HFF-Myc (cell line): ENCODE measurements around the gene THBD.

Experiments used
- DNase-seq: peaks from one replicate; pipeline ENCODE4 v3.0.0-alpha.2; 2011; ENCODE audit warnings: low read depth; ENCODE audit errors: extremely low read depth
- H3K4me3 ChIP-seq: replicated peaks from 2 replicates; pipeline ENCODE4 v1.5.1; 2011; ENCODE audit warnings: low read depth, mild to moderate bottlenecking, control low read depth, low read length
- CTCF ChIP-seq: IDR thresholded peaks from 2 replicates; pipeline ENCODE4 v1.5.1; 2012; ENCODE audit warnings: mild to moderate bottlenecking, low read depth, low read length, control low read depth; ENCODE audit errors: missing control alignments

Gene THBD

GRCh38 chr20:23019403-23019802 lies 30.1 kb downstream of the THBD start:
- DNase-seq: no peak
- TF ChIP-seq CTCF: no peak
- no peak overlapping the region for H3K4me3 ChIP-seq

GRCh38 chr20:23018941-23019340 lies 30.5 kb downstream of the THBD start:
- no peak for DNase-seq
- no peak for TF ChIP-seq CTCF
- no peak overlapping the region for H3K4me3 ChIP-seq

- TF ChIP-seq CTCF: no peak
- H3K4me3 ChIP-seq: no peak overlapping the region
- no peak for DNase-seq
Observed at GRCh38 chr20:23018432-23018831, 31.0 kb downstream of the THBD start.

- H3K4me3 ChIP-seq: no peak overlapping the region
- DNase-seq: no peak
- no peak for TF ChIP-seq CTCF
Observed at GRCh38 chr20:23017516-23017915, 32.0 kb downstream of the THBD start.

GRCh38 chr20:23013429-23013828 lies 36.0 kb downstream of the THBD start:
- H3K4me3 ChIP-seq: no peak overlapping the region
- no peak for DNase-seq
- TF ChIP-seq CTCF: no peak

GRCh38 chr20:23011008-23011721 lies 38.3 kb downstream of the THBD start:
- DNase-seq: no peak
- H3K4me3 ChIP-seq: no peak overlapping the region
- TF ChIP-seq CTCF: no peak

- DNase-seq: no peak
- H3K4me3 ChIP-seq: no peak overlapping the region
- TF ChIP-seq CTCF: no peak
Observed at GRCh38 chr20:23010096-23010495, 39.4 kb downstream of the THBD start.
